ENCODE data around the gene YPEL3. TPM values are rescaled to one million over a fixed set of nuclear protein-coding genes. Genes with fewer than 3 reads are reported as not detected.

The YPEL3 gene
- total RNA-seq, 2 donors from 2014 or later: 60.2 to 77.8 TPM

- Mint-ChIP-seq H3K27ac (no peak overlapping the region), H3K27me3 (ENCODE audit: low read depth) (no peaks in the 10 kb centered on the region), H3K9me3 (no peaks in the 10 kb centered on the region), H3K4me3 (no peak overlapping the region), H3K4me1 (ENCODE audit: low read depth) (peaks cover 8% of the 10 kb centered on the region), H3K36me3 (ENCODE audit: insufficient read depth in 2 of 2) (peaks cover 8 to 28% of the 10 kb centered on the region in 2 donors)
- no peak for DNase-seq
- peak in 1 of 2 donors; percentile 14 for ATAC-seq (replicated peaks in 1 of 2)
Measured at GRCh38 chr16:30084096-30084815, 11.8 kb downstream of the YPEL3 start.

DNA sequence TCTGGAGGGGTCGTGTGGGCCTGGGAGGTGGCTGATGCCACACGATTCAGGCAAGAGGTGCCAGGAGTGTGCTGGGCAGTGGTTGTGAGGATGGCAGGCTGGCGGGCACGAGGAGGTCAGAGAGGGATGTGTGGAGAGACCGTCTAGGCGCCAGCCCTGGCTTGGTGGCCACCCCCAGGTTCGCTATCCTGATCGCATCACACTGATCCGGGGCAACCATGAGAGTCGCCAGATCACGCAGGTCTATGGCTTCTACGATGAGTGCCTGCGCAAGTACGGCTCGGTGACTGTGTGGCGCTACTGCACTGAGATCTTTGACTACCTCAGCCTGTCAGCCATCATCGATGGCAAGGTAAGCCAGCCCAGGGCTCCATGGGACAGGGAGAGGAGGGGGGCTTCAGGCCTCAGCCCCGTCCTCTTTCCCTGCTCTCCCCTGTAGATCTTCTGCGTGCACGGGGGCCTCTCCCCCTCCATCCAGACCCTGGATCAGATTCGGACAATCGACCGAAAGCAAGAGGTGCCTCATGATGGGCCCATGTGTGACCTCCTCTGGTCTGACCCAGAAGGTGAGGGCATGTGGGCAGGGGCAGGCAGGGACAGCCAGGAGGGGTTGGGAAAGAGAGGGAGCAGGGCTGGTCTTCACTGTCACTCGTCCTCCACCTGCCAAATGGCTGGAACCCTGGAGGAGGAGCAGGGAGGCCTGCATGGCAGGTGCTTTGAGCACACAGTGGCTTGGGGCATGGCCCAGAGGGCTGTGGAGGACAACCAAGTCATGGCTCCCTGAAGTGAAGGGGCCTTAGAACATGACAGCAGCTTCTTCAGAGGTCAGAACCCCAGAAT, 12.6 kb downstream of the YPEL3 start:
- no peaks in the 10 kb centered on the region for H3K27me3 Mint-ChIP-seq (ENCODE audit: low read depth)
- H3K9me3 Mint-ChIP-seq: no peaks in the 10 kb centered on the region
- H3K27ac Mint-ChIP-seq: peak overlapping the region; percentile 4
- peak in 1 of 2 donors; percentile 11 for ATAC-seq (replicated peaks in 1 of 2)
- H3K4me3 Mint-ChIP-seq: no peak overlapping the region
- H3K4me1 Mint-ChIP-seq (ENCODE audit: low read depth): peaks cover 9% of the 10 kb centered on the region
- DNase-seq: no peak
- H3K36me3 Mint-ChIP-seq (ENCODE audit: insufficient read depth in 2 of 2): peaks cover 8 to 28% of the 10 kb centered on the region in 2 donors

DNA sequence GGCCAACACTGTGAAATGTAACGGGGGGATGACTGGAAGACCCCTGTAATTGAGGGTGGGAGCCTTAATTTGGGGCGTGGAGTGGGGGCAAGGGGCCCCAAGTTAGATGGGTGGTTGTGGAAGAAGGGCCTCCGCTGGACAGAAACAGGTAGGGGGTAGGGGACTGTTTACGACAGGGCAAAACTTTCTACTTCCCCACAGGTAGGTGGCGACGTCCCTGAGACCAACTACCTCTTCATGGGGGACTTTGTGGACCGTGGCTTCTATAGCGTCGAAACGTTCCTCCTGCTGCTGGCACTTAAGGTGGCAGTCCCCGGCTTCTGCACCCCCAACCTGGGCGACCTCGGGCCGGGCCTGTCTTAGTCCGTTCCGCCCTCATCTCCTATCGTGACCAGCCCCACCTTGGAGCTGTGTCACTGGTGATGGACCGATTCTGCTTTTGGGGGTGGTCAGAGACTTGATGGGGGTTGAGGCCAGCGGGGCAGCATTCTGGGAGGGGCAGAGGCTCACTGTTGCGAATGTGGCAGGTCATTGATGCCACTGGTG, 13.4 kb downstream of the YPEL3 start:
- Mint-ChIP-seq H3K27me3 (ENCODE audit: low read depth) (no peaks in the 10 kb centered on the region), H3K4me3 (no peak overlapping the region), H3K36me3 (ENCODE audit: insufficient read depth in 2 of 2) (peaks cover 10 to 31% of the 10 kb centered on the region in 2 donors), H3K9me3 (no peaks in the 10 kb centered on the region), H3K4me1 (ENCODE audit: low read depth) (peaks cover 18% of the 10 kb centered on the region), H3K27ac (peak overlapping the region; percentile 4)
- ATAC-seq (replicated peaks in 1 of 2): no peak
- DNase-seq: no peak

- Mint-ChIP-seq H3K9me3 (no peaks in the 10 kb centered on the region), H3K27ac (peak overlapping the region; percentile 44), H3K27me3 (ENCODE audit: low read depth) (no peaks in the 10 kb centered on the region), H3K4me1 (ENCODE audit: low read depth) (peaks cover 32% of the 10 kb centered on the region), H3K4me3 (no peak overlapping the region), H3K36me3 (ENCODE audit: insufficient read depth in 2 of 2) (peaks cover 17 to 34% of the 10 kb centered on the region in 2 donors)
- no peak for DNase-seq
- no peak for ATAC-seq (replicated peaks in 1 of 2)
Measured at GRCh38 chr16:30079480-30079879, 16.5 kb downstream of the YPEL3 start.

GRCh38 chr16:30078744-30079143, 17.3 kb downstream of the YPEL3 start:
- peaks cover 15 to 30% of the 10 kb centered on the region in 2 donors for H3K36me3 Mint-ChIP-seq (ENCODE audit: insufficient read depth in 2 of 2)
- ATAC-seq (replicated peaks in 1 of 2) (no peak), DNase-seq (no peak)
- no peak overlapping the region for H3K4me3 Mint-ChIP-seq
- peaks cover 34% of the 10 kb centered on the region for H3K4me1 Mint-ChIP-seq (ENCODE audit: low read depth)
- H3K9me3 Mint-ChIP-seq: no peaks in the 10 kb centered on the region
- no peak overlapping the region for H3K27ac Mint-ChIP-seq
- H3K27me3 Mint-ChIP-seq (ENCODE audit: low read depth): no peaks in the 10 kb centered on the region

GRCh38 chr16:30077656-30078055, 18.4 kb downstream of the YPEL3 start:
- ATAC-seq (replicated peaks in 1 of 2) (no peak), DNase-seq (no peak)
- H3K4me1 Mint-ChIP-seq (ENCODE audit: low read depth): peaks cover 34% of the 10 kb centered on the region
- peak overlapping the region; percentile 97 for H3K4me3 Mint-ChIP-seq
- peaks cover 15 to 28% of the 10 kb centered on the region in 2 donors for H3K36me3 Mint-ChIP-seq (ENCODE audit: insufficient read depth in 2 of 2)
- peak overlapping the region; percentile 93 for H3K27ac Mint-ChIP-seq
- no peaks in the 10 kb centered on the region for H3K27me3 Mint-ChIP-seq (ENCODE audit: low read depth)
- no peaks in the 10 kb centered on the region for H3K9me3 Mint-ChIP-seq

- Mint-ChIP-seq H3K4me3 (peak overlapping the region; percentile 97), H3K4me1 (ENCODE audit: low read depth) (peaks cover 35% of the 10 kb centered on the region), H3K27ac (peak overlapping the region; percentile 93), H3K9me3 (no peaks in the 10 kb centered on the region), H3K36me3 (ENCODE audit: insufficient read depth in 2 of 2) (peaks cover 11 to 28% of the 10 kb centered on the region in 2 donors), H3K27me3 (ENCODE audit: low read depth) (no peaks in the 10 kb centered on the region)
- ATAC-seq (replicated peaks in 1 of 2): peak; percentile 16 to 40
- DNase-seq: peak; percentile 36
Measured at GRCh38 chr16:30076276-30076791, 19.7 kb downstream of the YPEL3 start.

- peaks cover 40% of the 10 kb centered on the region for H3K4me1 Mint-ChIP-seq (ENCODE audit: low read depth)
- H3K4me3 Mint-ChIP-seq: peak within 1 kb of the TSS; percentile 97
- H3K27ac Mint-ChIP-seq: peak within 1 kb of the TSS; percentile 93
- ATAC-seq (replicated peaks in 1 of 2) (peak; percentile 93), DNase-seq (peak; percentile 93 to 95)
- H3K36me3 Mint-ChIP-seq (ENCODE audit: insufficient read depth in 2 of 2): peaks cover 11 to 29% of the 10 kb centered on the region in 2 donors
- no peaks in the 10 kb centered on the region for H3K9me3 Mint-ChIP-seq
- H3K27me3 Mint-ChIP-seq (ENCODE audit: low read depth): no peaks in the 10 kb centered on the region
Measured at GRCh38 chr16:30075503-30076275, 20.3 kb downstream of the YPEL3 start, which contains the start of gene PPP4C. PPP4C (plus strand) TSS chr16:30075994; CDS start chr16:30076378, 384 bp downstream.

DNA sequence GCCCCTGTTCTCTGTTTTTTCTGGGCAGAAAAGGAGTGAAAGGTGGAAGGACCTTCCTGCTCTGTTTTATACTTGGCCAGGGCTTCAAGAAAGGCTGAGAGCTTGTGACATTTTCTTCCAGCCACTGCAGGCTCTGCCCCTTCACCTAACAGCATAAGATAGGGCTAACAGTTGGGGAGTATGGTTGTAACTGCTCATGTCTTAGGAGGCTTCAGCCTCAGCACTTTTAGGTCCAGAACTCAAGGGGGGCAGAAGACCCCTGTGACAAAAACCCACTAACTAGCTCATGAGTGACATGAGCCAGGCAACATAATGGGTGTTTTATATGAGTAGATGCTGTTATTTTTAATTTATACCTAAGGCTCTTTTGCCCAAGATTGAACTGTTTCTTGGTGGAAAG, 25.5 kb downstream of the YPEL3 start:
- H3K4me1 Mint-ChIP-seq (ENCODE audit: low read depth): peaks cover 45% of the 10 kb centered on the region
- no peaks in the 10 kb centered on the region for H3K9me3 Mint-ChIP-seq
- DNase-seq (no peak), ATAC-seq (replicated peaks in 1 of 2) (no peak)
- H3K27ac Mint-ChIP-seq: no peak overlapping the region
- H3K36me3 Mint-ChIP-seq (ENCODE audit: insufficient read depth in 2 of 2): peaks cover 23 to 43% of the 10 kb centered on the region in 2 donors
- H3K27me3 Mint-ChIP-seq (ENCODE audit: low read depth): no peaks in the 10 kb centered on the region
- no peak overlapping the region for H3K4me3 Mint-ChIP-seq

DNA sequence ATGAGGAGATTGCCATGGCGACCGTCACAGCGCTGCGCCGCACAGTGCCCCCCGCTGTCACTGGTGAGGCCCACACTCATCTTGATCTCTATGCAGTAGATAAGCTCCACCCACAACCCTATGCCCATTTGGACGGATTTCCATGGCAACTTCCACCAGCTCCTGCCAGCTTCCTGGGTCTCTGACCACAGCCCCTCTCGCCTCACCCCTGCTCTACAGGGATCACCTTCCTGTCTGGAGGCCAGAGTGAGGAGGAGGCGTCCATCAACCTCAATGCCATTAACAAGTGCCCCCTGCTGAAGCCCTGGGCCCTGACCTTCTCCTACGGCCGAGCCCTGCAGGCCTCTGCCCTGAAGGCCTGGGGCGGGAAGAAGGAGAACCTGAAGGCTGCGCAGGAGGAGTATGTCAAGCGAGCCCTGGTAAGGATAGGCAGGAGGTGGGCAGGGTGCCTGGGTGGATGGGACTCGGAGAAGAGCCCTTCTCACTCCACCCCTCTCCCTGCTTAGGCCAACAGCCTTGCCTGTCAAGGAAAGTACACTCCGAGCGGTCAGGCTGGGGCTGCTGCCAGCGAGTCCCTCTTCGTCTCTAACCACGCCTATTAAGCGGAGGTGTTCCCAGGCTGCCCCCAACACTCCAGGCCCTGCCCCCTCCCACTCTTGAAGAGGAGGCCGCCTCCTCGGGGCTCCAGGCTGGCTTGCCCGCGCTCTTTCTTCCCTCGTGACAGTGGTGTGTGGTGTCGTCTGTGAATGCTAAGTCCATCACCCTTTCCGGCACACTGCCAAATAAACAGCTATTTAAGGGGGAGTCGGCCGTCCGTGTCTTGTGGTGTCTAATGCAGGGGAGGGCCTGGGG, 26.2 kb downstream of the YPEL3 start:
- H3K27me3 Mint-ChIP-seq (ENCODE audit: low read depth): no peaks in the 10 kb centered on the region
- no peak for ATAC-seq (replicated peaks in 1 of 2)
- no peak for DNase-seq
- H3K4me1 Mint-ChIP-seq (ENCODE audit: low read depth): peaks cover 41% of the 10 kb centered on the region
- peak overlapping the region; percentile 47 for H3K27ac Mint-ChIP-seq
- H3K36me3 Mint-ChIP-seq (ENCODE audit: insufficient read depth in 2 of 2): peaks cover 24 to 43% of the 10 kb centered on the region in 2 donors
- H3K9me3 Mint-ChIP-seq: no peaks in the 10 kb centered on the region
- H3K4me3 Mint-ChIP-seq: peak overlapping the region in 1 of 2 donors; percentile 16

DNA sequence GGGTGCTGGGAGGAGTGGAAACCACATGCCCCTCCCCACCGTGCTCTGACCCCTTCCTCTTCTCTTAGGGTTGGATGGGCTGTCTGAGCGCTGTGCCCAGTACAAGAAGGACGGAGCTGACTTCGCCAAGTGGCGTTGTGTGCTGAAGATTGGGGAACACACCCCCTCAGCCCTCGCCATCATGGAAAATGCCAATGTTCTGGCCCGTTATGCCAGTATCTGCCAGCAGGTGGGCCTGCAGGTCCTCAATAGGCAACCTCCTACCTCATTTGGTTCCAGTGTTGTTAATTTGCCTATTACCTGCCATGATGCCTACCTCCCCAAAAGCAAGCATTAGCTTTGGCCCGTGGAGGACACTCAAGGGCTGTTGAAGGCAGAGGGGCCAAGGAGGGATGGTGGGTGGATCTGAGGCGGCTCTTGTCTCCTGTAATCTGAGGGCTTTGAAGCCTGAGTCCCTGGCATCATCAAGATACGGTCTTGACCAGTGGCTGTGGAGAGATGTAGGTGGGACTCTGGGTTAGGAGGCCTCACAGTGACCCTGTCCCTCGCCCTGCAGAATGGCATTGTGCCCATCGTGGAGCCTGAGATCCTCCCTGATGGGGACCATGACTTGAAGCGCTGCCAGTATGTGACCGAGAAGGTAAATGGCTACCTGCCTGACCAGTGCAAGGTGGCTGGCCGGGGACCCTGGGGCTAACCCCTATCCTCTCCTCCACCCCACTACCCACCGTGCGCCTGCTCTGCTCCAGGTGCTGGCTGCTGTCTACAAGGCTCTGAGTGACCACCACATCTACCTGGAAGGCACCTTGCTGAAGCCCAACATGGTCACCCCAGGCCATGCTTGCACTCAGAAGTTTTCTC, 27.0 kb downstream of the YPEL3 start:
- Mint-ChIP-seq H3K9me3 (no peaks in the 10 kb centered on the region), H3K27ac (peak overlapping the region; percentile 76), H3K36me3 (ENCODE audit: insufficient read depth in 2 of 2) (peaks cover 24 to 46% of the 10 kb centered on the region in 2 donors), H3K4me1 (ENCODE audit: low read depth) (peaks cover 37% of the 10 kb centered on the region), H3K4me3 (peak overlapping the region in 1 of 2 donors; percentile 25), H3K27me3 (ENCODE audit: low read depth) (no peaks in the 10 kb centered on the region)
- ATAC-seq (replicated peaks in 1 of 2) (no peak), DNase-seq (peak; percentile 47 to 67)

All from activated T-cell treated with anti-CD3 and anti-CD28 coated beads, Interleukin-2, amount 50 U/mL, for 72 hours (primary cell).